Measurements from ENCODE around the gene STING1. TPM values are rescaled to one million over a fixed set of nuclear protein-coding genes. Genes with fewer than 3 reads are reported as not detected.

Gene STING1
- total and polyA plus RNA-seq, 2 of the 13 experiments (the other 11 are each of a cell fraction or from before 2014, with no cell fraction given) = 1.3 to 4.4 TPM

DNA sequence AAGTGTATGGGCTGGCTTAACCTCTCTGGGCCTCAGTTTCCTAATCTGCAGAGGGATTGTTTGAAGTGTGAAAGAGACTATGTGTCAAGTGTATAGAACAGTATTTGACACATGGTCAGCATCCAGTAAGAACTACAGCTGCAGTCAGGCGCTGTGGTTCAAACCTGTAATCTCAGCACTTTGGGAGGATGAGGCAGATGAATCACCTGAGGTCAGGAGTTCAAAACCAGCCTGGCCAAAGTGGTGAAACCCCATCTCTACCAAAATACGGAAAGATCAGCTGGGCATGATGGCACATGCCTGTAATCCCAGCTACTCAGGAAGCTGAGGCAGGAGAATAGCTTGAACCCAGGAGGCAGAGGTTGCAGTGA is 31.9 kb upstream of the STING1 start:
- WGBS (ENCODE audit: low lambda C conversion rate) = 81% methylated on average over 2 of the region's 2 CpGs
- POLR2A ChIA-PET = interaction anchor here (2.4 kb wide), 1 partner anchor 11 kb away, joined by 23 read pairs; no protein-coding TSS in a partner anchor
- no peak for DNase-seq (ENCODE audit: low spot score)

More for the DNA sequence above, 31.9 kb upstream of the STING1 start:
- no TSS peak for BruUV-seq (replicated peaks)
- CTCF ChIA-PET (ENCODE audit: low intra/inter-chr PET ratio, low total read pairs) = interaction anchor here (3.2 kb wide), 1 partner anchor 92 kb away, joined by 60 read pairs; no protein-coding TSS in a partner anchor
- Histone ChIP-seq H3K9me3 (ENCODE audit: low read length) (no peaks in the 10 kb centered on the region), H3K27ac (ENCODE audit: extremely low read length, insufficient read depth, low read length) (no peak overlapping the region), H3K79me2 (ENCODE audit: insufficient read depth, low read length) (no peaks in the 10 kb centered on the region), H3K9ac (ENCODE audit: insufficient read depth, low read depth, low read length) (no peak overlapping the region), H2AFZ (ENCODE audit: low read length) (no peak overlapping the region), H3K4me3 (replicated peaks in 1 of 3; ENCODE audit: insufficient read depth in 1 of 3, low read depth in 2 of 3, low read length in 3 of 3) (no peak overlapping the region), H3K27me3 (ENCODE audit: control insufficient read depth in 1 of 2, insufficient read depth in 2 of 2, low read length in 2 of 2) (no peaks in the 10 kb centered on the region; a peak in 1 of 5 replicates), H3K4me2 (ENCODE audit: low read depth, low read length) (no peak overlapping the region), H3K36me3 (replicated peaks in 1 of 2; ENCODE audit: control insufficient read depth in 1 of 2, insufficient read depth in 2 of 2, low read length in 2 of 2) (peaks cover 5 to 25% of the 10 kb centered on the region in 2 experiments; a peak in 4 of 5 replicates), H4K20me1 (ENCODE audit: insufficient read depth, low read length) (no peaks in the 10 kb centered on the region), H3K4me1 (ENCODE audit: insufficient read depth, low read length) (peaks cover 23% of the 10 kb centered on the region)
- TF ChIP-seq ZMYM2 (CRISPR knock-in tag; IDR thresholded peaks at IDR 0.05) (no peak), ATRX (CRISPR knock-in tag; IDR thresholded peaks at IDR 0.05; ENCODE audit: borderline replicate concordance) (no peak), RBM39 (IDR thresholded peaks at IDR 0.05; ENCODE audit: low read depth, low read length, poor library complexity, severe bottlenecking) (no peak), REPIN1 (CRISPR knock-in tag; IDR thresholded peaks at IDR 0.05; ENCODE audit: borderline replicate concordance, low read depth) (no peak), NCOA5 (CRISPR knock-in tag; IDR thresholded peaks at IDR 0.05) (no peak), CENPT (CRISPR knock-in tag; IDR thresholded peaks at IDR 0.05; ENCODE audit: low read depth) (no peak), RCOR2 (CRISPR knock-in tag; IDR thresholded peaks at IDR 0.05) (no peak), ZFP36L2 (CRISPR knock-in tag; IDR thresholded peaks at IDR 0.05) (no peak), ZFY (CRISPR knock-in tag; IDR thresholded peaks at IDR 0.05) (no peak)
- TF ChIP-seq, protein P1, sequence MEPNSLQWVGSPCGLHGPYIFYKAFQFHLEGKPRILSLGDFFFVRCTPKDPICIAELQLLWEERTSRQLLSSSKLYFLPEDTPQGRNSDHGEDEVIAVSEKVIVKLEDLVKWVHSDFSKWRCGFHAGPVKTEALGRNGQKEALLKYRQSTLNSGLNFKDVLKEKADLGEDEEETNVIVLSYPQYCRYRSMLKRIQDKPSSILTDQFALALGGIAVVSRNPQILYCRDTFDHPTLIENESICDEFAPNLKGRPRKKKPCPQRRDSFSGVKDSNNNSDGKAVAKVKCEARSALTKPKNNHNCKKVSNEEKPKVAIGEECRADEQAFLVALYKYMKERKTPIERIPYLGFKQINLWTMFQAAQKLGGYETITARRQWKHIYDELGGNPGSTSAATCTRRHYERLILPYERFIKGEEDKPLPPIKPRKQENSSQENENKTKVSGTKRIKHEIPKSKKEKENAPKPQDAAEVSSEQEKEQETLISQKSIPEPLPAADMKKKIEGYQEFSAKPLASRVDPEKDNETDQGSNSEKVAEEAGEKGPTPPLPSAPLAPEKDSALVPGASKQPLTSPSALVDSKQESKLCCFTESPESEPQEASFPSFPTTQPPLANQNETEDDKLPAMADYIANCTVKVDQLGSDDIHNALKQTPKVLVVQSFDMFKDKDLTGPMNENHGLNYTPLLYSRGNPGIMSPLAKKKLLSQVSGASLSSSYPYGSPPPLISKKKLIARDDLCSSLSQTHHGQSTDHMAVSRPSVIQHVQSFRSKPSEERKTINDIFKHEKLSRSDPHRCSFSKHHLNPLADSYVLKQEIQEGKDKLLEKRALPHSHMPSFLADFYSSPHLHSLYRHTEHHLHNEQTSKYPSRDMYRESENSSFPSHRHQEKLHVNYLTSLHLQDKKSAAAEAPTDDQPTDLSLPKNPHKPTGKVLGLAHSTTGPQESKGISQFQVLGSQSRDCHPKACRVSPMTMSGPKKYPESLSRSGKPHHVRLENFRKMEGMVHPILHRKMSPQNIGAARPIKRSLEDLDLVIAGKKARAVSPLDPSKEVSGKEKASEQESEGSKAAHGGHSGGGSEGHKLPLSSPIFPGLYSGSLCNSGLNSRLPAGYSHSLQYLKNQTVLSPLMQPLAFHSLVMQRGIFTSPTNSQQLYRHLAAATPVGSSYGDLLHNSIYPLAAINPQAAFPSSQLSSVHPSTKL (CRISPR knock-in tag; IDR thresholded peaks at IDR 0.05) = no peak
- TF ChIP-seq, protein P2, sequence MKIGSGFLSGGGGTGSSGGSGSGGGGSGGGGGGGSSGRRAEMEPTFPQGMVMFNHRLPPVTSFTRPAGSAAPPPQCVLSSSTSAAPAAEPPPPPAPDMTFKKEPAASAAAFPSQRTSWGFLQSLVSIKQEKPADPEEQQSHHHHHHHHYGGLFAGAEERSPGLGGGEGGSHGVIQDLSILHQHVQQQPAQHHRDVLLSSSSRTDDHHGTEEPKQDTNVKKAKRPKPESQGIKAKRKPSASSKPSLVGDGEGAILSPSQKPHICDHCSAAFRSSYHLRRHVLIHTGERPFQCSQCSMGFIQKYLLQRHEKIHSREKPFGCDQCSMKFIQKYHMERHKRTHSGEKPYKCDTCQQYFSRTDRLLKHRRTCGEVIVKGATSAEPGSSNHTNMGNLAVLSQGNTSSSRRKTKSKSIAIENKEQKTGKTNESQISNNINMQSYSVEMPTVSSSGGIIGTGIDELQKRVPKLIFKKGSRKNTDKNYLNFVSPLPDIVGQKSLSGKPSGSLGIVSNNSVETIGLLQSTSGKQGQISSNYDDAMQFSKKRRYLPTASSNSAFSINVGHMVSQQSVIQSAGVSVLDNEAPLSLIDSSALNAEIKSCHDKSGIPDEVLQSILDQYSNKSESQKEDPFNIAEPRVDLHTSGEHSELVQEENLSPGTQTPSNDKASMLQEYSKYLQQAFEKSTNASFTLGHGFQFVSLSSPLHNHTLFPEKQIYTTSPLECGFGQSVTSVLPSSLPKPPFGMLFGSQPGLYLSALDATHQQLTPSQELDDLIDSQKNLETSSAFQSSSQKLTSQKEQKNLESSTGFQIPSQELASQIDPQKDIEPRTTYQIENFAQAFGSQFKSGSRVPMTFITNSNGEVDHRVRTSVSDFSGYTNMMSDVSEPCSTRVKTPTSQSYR (CRISPR knock-in tag; IDR thresholded peaks at IDR 0.05; ENCODE audit: borderline replicate concordance) = no peak
- TF ChIP-seq, protein P3, sequence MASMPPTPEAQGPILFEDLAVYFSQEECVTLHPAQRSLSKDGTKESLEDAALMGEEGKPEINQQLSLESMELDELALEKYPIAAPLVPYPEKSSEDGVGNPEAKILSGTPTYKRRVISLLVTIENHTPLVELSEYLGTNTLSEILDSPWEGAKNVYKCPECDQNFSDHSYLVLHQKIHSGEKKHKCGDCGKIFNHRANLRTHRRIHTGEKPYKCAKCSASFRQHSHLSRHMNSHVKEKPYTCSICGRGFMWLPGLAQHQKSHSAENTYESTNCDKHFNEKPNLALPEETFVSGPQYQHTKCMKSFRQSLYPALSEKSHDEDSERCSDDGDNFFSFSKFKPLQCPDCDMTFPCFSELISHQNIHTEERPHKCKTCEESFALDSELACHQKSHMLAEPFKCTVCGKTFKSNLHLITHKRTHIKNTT (CRISPR knock-in tag; IDR thresholded peaks at IDR 0.05) = no peak
- intact Hi-C loops (cut with micrococcal nuclease; ENCODE audit: unreplicated experiment) (no loop called here), in situ Hi-C loops (cut with HindIII; ENCODE audit: extremely low pct_ligation_motif_present, low pct_unique_long_range_greater_than_20kb) (no loop called here)
- no peak for FAIRE-seq
- no peak for ATAC-seq

Measured in HepG2 (cell line).